Stimulated activated CD4-positive, alpha-beta T cell treated with anti-CD3 and anti-CD28 coated beads, Interleukin-12 subunit alpha, Interleukin-12 subunit beta, amount 100 ng/mL, for 48 hours (primary cell): Measurements from ENCODE around the gene PDE6H.

Experiments used
- DNase-seq, 3 donors: peaks; one replicate each; pipeline ENCODE4 v3.0.0-alpha.2; 2020; ENCODE audit warnings: low read depth in 2 of 3, low spot score in 1 of 3

PDE6H gene

GRCh38 chr12:14999695-15000365, 27.0 kb downstream of the PDE6H start:
- no peak for DNase-seq

- DNase-seq, result no peak
Observed at GRCh38 chr12:15000575-15000974, 27.7 kb downstream of the PDE6H start.

- no peak for DNase-seq
Observed at GRCh38 chr12:15001733-15002382, 29.0 kb downstream of the PDE6H start.

GRCh38 chr12:15004421-15004820, 31.6 kb downstream of the PDE6H start:
- DNase-seq, result no peak

GRCh38 chr12:15005064-15005463, 32.2 kb downstream of the PDE6H start:
- DNase-seq, result no peak

GRCh38 chr12:15007551-15007950, 34.7 kb downstream of the PDE6H start:
- no peak for DNase-seq

GRCh38 chr12:15011162-15011561, 38.3 kb downstream of the PDE6H start:
- no peak for DNase-seq

- DNase-seq, result no peak
Observed at GRCh38 chr12:15013634-15014179, 40.9 kb downstream of the PDE6H start.

GRCh38 chr12:15014708-15015107, 41.9 kb downstream of the PDE6H start:
- no peak for DNase-seq

- DNase-seq, result no peak
Observed at GRCh38 chr12:15015121-15015520, 42.3 kb downstream of the PDE6H start.

- no peak for DNase-seq
Observed at GRCh38 chr12:15020156-15020555, 47.3 kb downstream of the PDE6H start.
